H1 (cell line): ENCODE data around the gene FRG2C. TPM values are rescaled to one million over a fixed set of nuclear protein-coding genes. Genes with fewer than 3 reads are reported as not detected.

Source experiments
- MAFK ChIP-seq: IDR thresholded peaks from 2 replicates; pipeline ENCODE4 v1.6.1; 2012; ENCODE audit warnings: low read depth, mild to moderate bottlenecking, improper control_type of control experiment, low read length
- NRF1 ChIP-seq: IDR thresholded peaks from 2 replicates; pipeline ENCODE4 v1.6.1; 2011; ENCODE audit warnings: mild to moderate bottlenecking, low read depth, low read length, improper control_type of control experiment
- POLR2AphosphoS5 ChIP-seq: IDR thresholded peaks from 2 replicates; pipeline ENCODE4 v1.6.1; 2011; ENCODE audit warnings: low read depth, low read length
- RAD21 ChIP-seq, 2 experiments: IDR thresholded peaks in 1 of 2; conservative IDR thresholded peaks in 1 of 2; 2 replicates each; pipeline ENCODE4 v1.6.1; 2011; ENCODE audit warnings: low read depth in 2 of 2, low read length in 2 of 2, improper control_type of control experiment in 1 of 2, inconsistent platforms in 1 of 2, mild to moderate bottlenecking in 1 of 2, moderate library complexity in 1 of 2
- SAP30 ChIP-seq: fragments of 300-600 bp; sonication (generic); IDR thresholded peaks from 2 replicates; pipeline ENCODE4 v1.7.1; 2012; ENCODE audit warnings: low read length, moderate library complexity, mild to moderate bottlenecking, inconsistent platforms; ENCODE audit not compliant: insufficient read depth, insufficient replicate concordance
- SP1 ChIP-seq: IDR thresholded peaks from 2 replicates; pipeline ENCODE4 v1.6.1; 2011; ENCODE audit warnings: low read depth, low read length
- SP2 ChIP-seq: IDR thresholded peaks from 2 replicates; pipeline ENCODE4 v1.6.1; 2012; ENCODE audit warnings: mild to moderate bottlenecking, low read length, inconsistent platforms
- TEAD4 ChIP-seq: IDR thresholded peaks from 2 replicates; pipeline ENCODE4 v1.6.1; 2012; ENCODE audit warnings: low read depth, low read length, inconsistent platforms, mixed read lengths
- polyA plus RNA-seq, 7 experiments: library from polyadenylated mRNA; depleted of rRNA in 3 of 7; stranded (reverse) in 5 of 7; unstranded in 2 of 7; fragments of >200 nt in 5 of 7; fragments of 200-250 nt in 2 of 7; gene quantifications; 1 replicate in 5 of 7; 2 replicates in 1 of 7; 4 replicates in 1 of 7; pipeline versions ENCODE4 v1.2.1 to v1.2.3, GENCODE V29; 2011 to 2013; ENCODE audit warnings: missing spikeins in 2 of 7, mixed read lengths in 2 of 7
- total RNA-seq: library from RNA; stranded (reverse); fragmentation: NEBNext Ultra II Directional; extraction: Animal tissue kit (Norgen Biotek cat#: 25700); gene quantifications from 2 replicates; pipeline ENCODE4 v1.2.1, GENCODE V29; 2021
- TF ChIP-seq, protein P1 (sequence below): fragments of 300-600 bp; sonication (generic); IDR thresholded peaks from 2 replicates; pipeline ENCODE4 v1.7.1; 2012; ENCODE audit warnings: low read length, moderate library complexity, mild to moderate bottlenecking, inconsistent platforms; ENCODE audit not compliant: insufficient replicate concordance

Gene FRG2C
- total and polyA plus RNA-seq, 2 of the 8 experiments (the other 6 are each of a cell fraction or from before 2014, with no cell fraction given) = not detected

DNA sequence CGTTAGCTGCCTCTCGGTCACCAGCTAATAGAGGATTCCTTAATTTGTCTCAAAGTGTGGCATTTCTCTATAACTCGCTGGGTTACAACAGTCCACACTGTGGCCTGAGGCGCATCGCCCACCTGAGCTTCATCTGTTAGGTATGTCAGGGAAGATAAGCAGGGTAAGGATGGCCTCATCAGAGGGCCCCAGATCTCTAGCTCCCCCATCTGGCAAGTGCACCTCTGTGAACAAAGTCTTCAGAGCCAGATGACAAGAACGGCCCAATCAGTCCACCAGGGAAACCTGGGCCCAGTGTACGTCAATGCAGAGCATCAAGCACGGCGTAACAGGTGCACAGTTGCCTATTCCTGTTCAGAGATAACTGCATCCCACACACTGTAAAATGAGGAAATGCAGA lies 23.2 kb downstream of the FRG2C start (continued):
- TF ChIP-seq, protein P1, sequence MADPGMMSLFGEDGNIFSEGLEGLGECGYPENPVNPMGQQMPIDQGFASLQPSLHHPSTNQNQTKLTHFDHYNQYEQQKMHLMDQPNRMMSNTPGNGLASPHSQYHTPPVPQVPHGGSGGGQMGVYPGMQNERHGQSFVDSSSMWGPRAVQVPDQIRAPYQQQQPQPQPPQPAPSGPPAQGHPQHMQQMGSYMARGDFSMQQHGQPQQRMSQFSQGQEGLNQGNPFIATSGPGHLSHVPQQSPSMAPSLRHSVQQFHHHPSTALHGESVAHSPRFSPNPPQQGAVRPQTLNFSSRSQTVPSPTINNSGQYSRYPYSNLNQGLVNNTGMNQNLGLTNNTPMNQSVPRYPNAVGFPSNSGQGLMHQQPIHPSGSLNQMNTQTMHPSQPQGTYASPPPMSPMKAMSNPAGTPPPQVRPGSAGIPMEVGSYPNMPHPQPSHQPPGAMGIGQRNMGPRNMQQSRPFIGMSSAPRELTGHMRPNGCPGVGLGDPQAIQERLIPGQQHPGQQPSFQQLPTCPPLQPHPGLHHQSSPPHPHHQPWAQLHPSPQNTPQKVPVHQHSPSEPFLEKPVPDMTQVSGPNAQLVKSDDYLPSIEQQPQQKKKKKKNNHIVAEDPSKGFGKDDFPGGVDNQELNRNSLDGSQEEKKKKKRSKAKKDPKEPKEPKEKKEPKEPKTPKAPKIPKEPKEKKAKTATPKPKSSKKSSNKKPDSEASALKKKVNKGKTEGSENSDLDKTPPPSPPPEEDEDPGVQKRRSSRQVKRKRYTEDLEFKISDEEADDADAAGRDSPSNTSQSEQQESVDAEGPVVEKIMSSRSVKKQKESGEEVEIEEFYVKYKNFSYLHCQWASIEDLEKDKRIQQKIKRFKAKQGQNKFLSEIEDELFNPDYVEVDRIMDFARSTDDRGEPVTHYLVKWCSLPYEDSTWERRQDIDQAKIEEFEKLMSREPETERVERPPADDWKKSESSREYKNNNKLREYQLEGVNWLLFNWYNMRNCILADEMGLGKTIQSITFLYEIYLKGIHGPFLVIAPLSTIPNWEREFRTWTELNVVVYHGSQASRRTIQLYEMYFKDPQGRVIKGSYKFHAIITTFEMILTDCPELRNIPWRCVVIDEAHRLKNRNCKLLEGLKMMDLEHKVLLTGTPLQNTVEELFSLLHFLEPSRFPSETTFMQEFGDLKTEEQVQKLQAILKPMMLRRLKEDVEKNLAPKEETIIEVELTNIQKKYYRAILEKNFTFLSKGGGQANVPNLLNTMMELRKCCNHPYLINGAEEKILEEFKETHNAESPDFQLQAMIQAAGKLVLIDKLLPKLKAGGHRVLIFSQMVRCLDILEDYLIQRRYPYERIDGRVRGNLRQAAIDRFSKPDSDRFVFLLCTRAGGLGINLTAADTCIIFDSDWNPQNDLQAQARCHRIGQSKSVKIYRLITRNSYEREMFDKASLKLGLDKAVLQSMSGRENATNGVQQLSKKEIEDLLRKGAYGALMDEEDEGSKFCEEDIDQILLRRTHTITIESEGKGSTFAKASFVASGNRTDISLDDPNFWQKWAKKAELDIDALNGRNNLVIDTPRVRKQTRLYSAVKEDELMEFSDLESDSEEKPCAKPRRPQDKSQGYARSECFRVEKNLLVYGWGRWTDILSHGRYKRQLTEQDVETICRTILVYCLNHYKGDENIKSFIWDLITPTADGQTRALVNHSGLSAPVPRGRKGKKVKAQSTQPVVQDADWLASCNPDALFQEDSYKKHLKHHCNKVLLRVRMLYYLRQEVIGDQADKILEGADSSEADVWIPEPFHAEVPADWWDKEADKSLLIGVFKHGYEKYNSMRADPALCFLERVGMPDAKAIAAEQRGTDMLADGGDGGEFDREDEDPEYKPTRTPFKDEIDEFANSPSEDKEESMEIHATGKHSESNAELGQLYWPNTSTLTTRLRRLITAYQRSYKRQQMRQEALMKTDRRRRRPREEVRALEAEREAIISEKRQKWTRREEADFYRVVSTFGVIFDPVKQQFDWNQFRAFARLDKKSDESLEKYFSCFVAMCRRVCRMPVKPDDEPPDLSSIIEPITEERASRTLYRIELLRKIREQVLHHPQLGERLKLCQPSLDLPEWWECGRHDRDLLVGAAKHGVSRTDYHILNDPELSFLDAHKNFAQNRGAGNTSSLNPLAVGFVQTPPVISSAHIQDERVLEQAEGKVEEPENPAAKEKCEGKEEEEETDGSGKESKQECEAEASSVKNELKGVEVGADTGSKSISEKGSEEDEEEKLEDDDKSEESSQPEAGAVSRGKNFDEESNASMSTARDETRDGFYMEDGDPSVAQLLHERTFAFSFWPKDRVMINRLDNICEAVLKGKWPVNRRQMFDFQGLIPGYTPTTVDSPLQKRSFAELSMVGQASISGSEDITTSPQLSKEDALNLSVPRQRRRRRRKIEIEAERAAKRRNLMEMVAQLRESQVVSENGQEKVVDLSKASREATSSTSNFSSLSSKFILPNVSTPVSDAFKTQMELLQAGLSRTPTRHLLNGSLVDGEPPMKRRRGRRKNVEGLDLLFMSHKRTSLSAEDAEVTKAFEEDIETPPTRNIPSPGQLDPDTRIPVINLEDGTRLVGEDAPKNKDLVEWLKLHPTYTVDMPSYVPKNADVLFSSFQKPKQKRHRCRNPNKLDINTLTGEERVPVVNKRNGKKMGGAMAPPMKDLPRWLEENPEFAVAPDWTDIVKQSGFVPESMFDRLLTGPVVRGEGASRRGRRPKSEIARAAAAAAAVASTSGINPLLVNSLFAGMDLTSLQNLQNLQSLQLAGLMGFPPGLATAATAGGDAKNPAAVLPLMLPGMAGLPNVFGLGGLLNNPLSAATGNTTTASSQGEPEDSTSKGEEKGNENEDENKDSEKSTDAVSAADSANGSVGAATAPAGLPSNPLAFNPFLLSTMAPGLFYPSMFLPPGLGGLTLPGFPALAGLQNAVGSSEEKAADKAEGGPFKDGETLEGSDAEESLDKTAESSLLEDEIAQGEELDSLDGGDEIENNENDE = no peak
- TF ChIP-seq SP2 (no peak), NRF1 (no peak), RAD21 (IDR thresholded peaks at IDR 0.05 in 1 of 2, conservative IDR thresholded peaks at IDR 0.05 in 1 of 2; ENCODE audit: low read depth in 2 of 2, low read length in 2 of 2) (peak; percentile 44 to 58; a peak in 3 of 4 replicates), TEAD4 (no peak), MAFK (no peak), SP1 (no peak), POLR2AphosphoS5 (no peak), SAP30 (no peak)
